IPS-11a (cell line): ENCODE results near the gene CSTPP1.
"Not testable (repeated sequence)": the region's sequence is repeated elsewhere in the genome, so short reads cannot be mapped to it uniquely, and the experiment has no call there.

Experiments
- H3K4me3 ChIP-seq: one replicate; pipeline ENCODE4 v1.5.1; 2013; ENCODE audit warnings: low read depth, low read length, control low read depth

Gene CSTPP1

DNA sequence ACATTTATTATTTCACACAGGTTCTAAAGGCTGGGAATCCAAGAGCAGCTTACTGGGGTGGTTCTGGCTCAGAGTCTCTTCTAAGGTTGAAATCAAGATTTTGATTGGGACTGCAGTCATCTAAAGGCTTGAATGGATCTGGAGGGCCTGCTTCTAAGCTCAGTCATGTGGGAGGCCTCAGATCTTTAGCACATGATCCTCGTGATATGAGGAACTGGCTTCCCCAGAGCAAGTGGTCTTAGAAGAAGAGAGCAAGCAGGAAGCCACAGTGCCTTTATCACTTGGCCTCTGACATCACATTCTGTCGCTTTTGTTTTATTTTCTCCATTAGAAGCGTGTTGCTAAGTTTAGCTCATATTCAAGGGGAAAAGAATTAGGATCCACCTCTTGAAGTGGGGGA is 151.2 kb downstream of the CSTPP1 start:
- H3K4me3 ChIP-seq = no peak overlapping the region

DNA sequence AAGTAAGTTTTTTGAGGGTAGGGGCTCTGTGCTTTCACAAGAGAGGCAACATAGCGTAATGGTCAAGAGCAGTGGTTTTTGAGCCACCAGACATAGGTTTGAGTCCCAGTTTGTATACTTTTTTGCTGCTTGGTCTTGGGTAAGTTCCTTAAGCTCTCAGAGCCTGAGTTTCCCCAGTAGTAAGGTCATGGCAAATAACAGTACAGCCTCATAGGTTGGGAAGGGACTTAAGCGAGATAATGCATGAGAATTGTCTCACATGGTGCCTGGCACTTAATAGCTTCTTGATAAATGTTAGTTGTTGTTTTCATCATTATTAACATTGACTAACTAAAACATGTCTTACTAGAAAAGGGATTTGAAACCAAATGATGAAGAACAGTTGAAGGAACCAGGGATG is 157.0 kb downstream of the CSTPP1 start:
- H3K4me3 ChIP-seq = no peak overlapping the region

DNA sequence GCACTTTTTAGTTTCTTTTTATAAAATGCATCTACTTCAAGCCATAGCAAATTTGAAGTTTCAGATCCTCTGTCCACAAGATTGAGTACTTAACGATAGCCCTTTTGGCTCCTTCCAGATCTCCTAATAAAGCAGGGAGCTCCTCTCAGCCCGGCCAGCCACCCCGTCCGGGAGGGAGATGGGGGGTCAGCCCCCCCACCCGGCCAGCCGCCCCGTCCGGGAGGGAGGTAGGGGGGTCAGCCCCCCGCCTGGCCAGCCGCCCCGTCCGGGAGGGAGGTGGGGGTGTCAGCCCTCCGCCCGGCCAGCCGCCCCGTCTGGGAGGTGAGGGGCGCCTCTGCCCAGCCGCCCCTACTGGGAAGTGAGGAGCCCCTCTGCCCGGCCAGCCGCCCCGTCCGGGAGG is 160.3 kb downstream of the CSTPP1 start:
- not testable (repeated sequence) for H3K4me3 ChIP-seq

DNA sequence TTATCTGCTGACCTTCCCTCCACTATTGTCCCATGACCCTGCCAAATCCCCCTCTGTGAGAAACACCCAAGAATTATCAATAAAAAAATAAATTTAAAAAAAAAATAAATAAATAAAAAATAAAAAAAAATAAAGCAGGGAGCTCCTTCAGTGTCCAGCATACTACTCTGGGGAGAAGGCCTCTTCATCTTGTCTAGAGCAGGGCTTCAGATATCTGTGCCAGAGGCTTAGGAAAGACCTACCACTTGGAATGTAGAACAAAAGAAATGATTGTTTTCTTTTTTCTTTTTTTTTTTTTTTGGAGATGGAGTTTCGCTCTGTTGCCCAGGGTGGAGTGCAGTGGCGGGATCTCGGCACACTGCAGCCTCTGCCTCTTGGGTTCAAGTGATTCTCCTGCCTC is 161.7 kb downstream of the CSTPP1 start:
- H3K4me3 ChIP-seq = not testable (repeated sequence)

DNA sequence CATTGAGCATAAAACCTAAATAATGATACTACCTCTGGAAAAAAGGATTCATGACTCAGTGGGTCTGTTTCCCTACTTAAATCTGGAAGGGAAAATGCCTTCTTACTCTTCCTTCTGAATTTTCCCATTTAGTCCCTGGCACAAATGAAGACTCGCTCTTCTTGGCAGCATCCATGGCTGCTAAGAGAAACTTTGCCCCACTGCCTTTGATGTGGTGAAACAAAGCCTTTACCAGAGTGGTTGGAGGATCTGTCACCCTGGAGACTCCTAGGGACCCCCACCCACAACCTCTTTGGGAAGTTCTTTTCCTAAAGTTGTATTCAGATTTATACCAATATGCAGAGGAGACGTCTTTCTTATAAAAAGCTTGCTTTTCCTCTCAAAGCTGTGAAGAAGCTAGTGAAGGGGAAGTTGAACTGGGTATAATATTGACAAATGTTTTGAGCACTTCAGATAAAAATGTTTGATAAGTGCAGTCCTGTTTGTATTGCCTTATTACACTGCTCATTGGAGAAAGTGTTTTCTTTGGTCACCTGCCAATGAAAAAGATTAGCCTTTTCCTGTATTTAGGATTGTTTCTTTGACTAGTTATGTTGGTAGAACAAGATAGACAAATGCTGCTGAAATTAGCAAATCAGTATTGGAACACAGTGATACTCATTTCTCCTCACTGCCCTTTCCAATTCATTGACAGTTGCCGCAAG is 162.8 kb downstream of the CSTPP1 start:
- H3K4me3 ChIP-seq = no peak overlapping the region

DNA sequence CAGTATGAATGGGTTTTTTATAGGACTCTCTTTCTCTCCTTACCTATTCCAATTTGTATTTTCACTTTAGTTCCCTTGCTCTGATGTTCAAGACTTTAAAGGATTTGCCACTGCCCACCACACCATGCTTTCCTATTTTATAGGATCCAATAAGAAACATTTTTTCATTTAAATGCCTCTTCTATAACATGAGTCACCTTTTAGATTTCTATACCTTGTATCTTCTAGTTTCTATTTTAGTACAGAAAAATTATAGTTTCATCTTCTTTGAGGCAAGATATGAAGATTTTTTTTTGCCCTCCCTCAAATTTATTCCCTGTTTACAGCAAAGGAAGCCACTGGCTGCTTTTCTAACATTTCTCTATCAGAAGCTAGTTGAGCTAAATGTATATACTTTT is 163.4 kb downstream of the CSTPP1 start:
- H3K4me3 ChIP-seq = no peak overlapping the region

DNA sequence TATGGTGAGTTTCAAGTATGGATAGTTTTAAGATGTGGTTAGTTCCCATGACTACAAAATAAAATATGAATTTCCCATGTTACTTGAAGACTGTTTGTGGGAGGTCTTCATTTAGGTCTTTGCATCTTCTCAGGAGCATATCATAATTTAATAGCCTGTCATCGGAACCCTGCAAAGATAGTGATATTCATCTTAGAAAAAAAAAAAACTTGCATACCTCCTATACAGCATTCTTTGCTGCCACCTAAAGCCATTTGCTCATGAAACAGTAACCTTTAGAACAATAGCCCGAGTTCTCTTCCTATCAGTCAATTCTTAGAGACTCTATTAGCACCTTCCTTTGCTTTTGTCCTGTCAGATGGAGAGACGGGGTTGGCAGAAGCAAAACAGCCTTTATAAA is 164.8 kb downstream of the CSTPP1 start:
- H3K4me3 ChIP-seq = no peak overlapping the region

DNA sequence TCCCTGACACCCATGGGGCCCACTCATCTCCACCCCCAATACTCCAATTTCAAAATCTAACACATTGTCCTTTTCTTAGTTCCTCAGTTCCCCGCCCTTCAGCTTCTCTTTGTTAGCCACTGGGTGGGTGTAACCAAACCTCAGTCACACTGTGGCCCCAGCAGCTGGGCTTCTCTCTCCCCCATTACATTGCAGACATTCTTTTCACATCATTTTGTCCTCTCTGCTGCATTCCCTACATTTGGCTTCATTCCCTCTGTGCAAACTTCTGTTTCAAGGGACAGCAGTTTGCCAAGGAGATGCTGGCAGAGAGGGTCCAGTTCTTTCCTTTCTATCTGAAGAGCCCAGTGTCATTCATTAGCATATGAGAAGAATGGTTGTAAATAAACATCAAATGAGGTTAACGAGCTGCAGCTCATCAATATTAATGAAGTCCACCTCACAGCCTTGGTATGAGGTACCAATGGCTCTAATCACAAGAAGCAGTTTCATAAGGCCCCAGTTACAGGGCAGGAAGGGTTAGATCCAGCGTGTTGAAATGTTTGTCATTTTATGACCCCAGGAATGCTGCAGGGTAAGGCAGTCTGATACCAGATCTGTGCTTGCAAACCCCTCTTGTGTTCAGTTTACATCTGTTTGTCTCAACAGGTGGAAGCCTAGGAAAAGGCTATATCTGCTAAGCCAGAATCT is 167.8 kb downstream of the CSTPP1 start:
- no peak overlapping the region for H3K4me3 ChIP-seq

DNA sequence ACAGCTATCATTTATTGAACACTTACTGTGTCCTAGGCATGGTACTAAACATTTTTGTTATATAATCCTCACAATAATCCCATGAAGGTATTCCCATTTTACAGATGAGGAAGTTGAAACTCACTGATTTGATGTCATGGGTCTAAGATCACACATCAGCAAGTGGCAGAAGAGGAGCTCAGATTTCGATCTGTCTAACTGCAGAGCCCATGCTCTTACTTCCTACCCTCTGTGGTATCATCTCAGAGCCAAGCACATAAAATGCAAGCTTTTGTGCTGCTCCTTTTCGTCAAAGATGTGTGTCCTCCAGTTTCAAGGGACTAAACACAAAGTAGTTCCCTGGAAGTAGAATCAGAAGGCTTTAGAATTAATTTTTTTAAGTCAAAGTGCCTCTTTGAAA is 169.0 kb downstream of the CSTPP1 start:
- no peak overlapping the region for H3K4me3 ChIP-seq

DNA sequence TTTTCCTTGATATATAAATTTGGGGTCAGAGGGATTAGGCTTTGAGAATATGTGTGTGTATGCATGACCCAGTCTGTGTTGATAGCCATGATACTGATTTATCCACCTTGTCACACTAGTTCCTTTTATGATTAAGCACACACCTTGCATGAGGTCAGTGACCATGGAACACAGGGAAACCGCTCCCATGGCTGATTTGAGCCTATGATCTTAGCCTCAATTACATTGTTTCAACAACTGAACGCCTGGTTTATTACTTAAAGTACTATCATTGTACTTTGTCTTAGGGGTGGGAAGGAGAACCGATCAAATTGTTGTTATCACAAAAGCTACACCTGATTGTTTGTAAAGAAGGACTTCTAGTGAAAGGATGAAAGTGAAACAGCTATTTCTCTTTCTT is 169.4 kb downstream of the CSTPP1 start:
- no peak overlapping the region for H3K4me3 ChIP-seq

DNA sequence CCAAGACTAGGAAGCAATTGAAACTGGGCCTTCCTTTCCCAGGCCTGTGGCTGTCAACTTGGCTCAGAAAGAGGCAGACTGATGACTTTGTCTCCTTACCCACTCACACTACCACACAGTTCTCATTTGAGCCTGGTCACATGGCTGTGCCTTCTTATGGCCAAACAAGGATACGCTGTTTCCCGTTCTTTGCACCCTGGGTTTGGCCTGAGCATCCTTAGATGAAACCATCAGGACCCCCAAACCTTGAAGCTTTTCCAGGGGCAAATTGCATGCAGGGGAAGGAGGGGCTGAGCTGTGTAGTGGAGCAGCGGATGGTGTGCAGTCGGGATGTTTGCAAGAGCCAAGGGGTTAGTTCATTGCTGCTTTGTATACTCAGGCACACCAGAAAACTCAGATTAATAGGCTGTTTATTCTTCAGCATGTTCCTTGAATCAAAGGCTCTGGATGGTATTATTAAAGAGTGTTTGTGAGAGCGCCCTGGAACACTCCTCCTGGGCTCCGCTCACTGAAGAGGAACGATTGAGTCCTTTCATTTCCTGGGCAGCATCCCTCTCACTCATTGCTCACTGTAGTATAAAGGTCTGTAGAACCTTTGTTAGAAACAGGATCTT is 170.3 kb downstream of the CSTPP1 start:
- no peak overlapping the region for H3K4me3 ChIP-seq

DNA sequence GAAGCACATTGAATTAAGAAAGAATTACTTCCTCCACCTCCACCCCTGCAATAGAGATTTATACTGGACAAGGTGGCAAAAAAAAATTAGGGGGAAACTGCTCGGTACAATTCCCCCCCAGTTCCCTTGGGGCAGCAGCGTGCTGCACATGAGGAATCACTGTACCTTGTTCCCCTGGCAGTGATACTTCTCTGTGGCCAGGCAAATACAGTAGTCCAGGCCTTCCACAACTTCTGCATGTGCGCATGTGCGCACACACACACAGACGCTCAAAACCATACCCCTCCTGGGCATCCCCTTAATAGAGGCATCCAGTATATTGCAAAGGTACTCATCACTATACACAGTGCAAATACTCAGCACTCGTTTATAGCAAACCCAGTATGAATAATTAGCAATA is 171.2 kb downstream of the CSTPP1 start:
- no peak overlapping the region for H3K4me3 ChIP-seq

DNA sequence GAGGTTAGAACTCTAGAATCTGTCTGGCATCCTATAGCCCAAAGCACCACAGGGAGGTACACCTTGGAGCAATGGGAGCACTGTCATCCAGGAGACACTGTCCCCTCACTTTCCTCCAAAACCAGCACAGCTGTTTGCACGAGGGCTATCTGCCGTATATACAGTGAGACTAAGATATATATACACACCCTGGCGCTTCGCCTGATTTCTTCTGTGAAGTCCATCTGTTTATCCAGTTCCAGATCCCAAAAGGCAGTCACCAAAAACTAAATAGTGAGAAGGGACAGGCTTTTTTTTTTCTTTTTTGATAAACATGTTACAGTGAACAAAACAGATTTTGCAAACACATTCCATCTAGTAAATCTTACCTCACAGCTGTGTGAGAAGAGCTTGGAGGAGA is 171.7 kb downstream of the CSTPP1 start:
- no peak overlapping the region for H3K4me3 ChIP-seq

DNA sequence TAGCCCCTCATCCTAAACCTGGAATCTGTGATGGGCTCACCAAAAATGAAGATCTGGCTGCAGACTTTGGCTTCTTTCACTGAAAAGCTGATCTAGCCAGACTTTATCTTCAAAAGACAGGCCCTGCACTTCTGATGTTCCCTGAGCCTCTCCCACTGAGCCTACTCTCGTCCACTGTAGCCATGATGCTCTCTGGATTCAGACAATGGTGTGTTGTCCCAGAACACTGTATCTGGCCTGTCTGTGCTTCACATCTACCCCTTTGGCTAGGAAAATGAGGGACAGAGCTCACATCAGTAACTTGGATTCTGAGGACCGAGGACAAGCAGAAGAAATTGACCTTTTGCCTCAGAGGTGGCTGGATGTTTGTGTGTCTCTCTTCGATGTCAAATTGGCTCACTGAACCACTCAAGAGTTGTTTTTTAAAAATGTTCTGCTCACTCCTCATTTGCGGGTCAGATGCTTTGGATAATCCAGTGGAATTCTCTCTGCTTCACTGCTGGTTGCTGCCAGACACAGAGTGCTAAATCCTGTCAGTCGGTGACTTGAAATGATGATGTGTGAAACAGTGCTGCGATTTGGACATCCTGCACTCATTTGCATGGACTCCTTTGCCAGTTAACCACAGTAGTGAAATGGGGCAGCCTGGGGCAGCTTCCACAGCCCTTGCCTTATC is 172.6 kb downstream of the CSTPP1 start:
- no peak overlapping the region for H3K4me3 ChIP-seq

DNA sequence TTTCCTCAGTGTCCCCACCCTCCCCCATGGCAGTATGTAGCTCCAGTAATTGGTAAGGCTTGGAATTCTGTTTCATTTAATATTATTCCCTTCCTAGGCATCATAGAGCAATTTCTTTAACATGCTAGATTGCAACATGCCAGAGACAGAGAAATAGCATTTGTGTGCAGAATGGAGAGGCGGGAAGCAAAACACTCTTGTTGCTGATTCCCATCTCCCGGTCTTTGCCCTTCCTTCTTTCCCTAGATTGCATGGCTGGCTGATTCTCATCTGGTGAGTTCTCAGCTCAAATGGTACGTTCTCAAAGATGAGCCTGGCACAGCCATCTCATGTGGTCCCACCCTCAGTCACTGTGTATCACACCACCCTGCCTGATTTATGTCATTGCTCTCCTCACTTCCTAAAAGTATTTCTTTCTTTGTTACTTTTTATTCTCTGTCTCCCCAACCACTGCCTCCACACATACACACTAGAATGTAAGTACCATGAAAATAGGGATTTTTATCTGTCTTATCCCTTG is 173.2 kb downstream of the CSTPP1 start:
- no peak overlapping the region for H3K4me3 ChIP-seq

DNA sequence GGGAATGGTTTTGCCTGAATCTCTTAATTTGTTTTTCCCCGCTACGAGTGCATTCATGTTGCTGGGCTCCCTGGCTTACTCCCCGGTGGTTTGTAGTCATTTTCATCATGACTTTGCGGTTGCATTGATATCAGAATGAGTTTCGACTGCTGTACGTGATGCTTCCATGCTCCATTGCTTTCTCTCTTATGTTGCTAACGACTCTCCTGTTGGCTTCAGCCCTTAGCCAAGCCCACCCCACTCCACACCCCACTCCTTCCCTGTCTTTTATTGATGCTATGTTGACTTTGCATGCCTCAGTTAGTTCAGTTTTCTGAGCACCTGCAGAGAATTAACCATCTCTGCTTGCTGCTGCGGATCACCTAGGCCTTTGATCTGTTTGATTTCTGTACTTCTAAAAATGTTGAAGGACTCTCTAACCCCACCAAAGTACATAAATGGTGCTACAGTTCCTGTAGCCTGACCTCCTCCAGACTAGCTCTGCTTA is 174.8 kb downstream of the CSTPP1 start:
- H3K4me3 ChIP-seq = no peak overlapping the region

DNA sequence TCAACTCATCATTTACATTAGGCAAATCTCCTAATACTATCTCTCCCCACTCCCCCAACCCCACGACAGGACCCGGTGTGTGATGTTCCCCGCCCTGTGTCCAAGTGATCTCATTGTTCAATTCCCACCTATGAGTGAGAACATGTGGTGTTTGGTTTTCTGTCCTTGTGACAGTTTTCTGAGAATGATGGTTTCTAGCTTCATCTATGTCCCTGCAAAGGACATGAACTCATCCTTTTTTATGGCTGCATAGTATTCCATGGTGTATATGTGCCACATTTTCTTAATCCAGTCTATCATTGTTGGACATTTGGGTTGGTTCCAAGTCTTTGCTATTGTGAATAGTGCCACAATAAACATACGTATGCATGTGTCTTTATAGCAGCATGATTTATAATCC is 176.4 kb downstream of the CSTPP1 start:
- H3K4me3 ChIP-seq = not testable (repeated sequence)

DNA sequence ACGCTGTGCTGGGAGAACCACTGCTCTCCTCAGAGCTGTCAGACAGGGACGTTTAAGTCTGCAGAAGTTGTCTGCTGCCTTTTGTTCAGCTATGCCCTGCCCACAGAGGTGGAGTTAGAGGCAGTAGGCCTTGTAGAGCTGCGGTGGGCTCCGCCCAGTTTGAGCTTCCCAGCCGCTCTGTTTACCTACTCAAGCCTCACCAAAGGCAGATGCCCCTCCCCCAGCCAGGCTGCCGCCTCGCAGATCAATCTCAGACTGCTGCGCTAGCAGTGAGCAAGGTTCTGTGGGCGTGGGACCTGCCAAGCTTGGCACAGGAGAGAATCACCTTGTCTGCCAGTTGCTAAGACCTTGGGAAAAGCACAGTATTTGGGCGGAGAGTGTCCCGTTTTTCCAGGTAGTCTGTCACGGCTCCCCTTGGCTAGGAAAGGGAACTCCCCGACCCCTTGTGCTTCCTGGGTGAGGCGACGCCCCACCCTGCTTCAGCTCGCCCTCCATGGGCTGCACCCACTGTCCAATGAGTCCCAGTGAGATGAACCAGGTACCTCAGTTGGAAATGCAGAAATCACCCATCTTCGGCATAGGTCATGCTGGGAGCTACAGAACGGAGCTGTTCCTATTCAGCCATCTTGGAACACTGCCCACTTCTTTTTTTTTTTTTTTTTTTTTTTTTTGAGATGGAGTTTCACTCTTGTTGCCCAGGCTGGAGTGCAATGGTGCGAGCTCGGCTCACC is 182.6 kb downstream of the CSTPP1 start:
- H3K4me3 ChIP-seq = not testable (repeated sequence)

DNA sequence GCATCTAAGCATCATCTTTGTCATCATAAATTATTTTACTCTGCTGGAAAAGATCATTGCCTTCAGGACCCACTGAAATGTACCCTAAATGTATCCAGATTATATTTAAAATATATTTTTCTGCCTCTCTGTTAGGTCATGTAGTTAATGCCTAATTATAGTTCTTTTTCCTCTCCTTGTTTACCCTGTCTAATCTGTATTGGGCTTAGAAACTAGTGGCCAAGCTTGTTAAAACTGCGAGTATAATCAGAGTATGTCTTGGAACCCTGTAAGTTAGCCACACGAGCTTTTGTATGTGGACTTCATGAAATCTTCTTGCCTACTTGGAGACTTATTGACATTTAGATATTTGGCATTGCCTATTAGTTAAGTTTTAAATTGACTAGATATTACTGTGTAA is 184.5 kb downstream of the CSTPP1 start:
- H3K4me3 ChIP-seq = no peak overlapping the region

DNA sequence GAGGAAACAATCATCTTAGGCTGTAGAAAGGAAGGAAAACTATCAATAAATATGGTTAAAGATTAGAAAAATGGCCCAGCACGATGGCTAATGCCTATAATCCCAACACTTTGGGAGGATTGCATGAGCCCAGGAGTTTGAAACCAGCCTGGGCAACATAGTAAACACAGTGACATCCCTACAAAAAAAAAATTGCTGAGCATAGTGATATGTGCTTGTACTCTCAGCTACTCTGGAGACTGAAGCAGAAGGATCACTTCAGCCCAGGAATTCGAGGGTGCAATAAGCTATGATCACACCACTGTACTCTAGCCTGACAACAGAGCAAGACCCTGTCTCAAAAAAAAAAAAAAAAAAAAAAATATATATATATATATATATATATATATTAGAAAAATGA is 185.2 kb downstream of the CSTPP1 start:
- no peak overlapping the region for H3K4me3 ChIP-seq

DNA sequence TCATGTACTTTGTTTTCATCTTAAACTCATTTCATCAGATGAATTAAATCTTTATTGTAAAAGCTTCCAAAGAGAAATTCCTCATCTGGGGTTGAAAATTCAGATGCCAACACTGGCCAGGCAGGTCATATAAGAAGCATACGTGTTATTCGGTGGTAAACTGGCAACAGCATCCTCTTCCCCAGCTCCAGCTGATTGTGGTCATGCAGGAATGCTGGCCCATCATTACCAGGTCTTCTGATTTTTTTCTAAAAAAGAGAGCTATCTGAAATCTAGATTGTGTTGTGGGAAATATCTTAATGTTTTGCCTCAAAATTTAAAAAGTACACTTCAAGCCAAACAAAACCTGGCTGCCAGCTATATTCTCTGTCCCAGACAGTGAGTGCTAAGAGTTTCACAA is 186.5 kb downstream of the CSTPP1 start:
- no peak overlapping the region for H3K4me3 ChIP-seq
